Stimulated activated naive CD8-positive, alpha-beta T cell treated with anti-CD3 and anti-CD28 coated beads, Interleukin-15, Interleukin-2, amounts not matched to agents 100 U/mL and 50 U/mL, for 24 hours (primary cell): ENCODE measurements around the gene CPEB2.
"Not testable (repeated sequence)": the region's sequence is repeated elsewhere in the genome, so short reads cannot be mapped to it uniquely, and the experiment has no call there.

Source experiments
- ATAC-seq: fragments of 150-1000 bp; cut with Tn5 transposase; one replicate; pipeline ENCODE4 v1.10.0; 2021
- DNase-seq: peaks from one replicate; pipeline ENCODE4 v3.0.0; 2021

The CPEB2 gene

DNA sequence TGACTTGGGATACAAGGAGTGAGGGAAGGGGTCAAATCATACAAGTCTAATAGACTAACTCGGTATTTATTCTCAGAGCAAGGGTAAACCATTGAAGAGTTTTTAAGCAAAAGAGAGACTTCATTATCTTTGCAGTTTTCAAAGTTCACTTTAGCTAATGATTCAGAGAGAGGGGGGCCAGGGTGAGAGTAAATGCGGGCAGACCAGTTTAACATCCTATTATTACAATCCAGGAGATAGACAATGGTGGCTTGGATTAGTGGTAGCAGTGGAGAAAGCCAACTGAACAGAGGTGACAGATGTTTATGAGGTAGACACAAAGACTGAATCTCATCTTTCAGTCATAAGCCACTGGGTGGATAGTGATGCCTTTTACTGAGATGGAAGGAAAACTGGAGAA, 57.9 kb downstream of the CPEB2 start:
- DNase-seq, result no peak
- ATAC-seq, result no peak

DNA sequence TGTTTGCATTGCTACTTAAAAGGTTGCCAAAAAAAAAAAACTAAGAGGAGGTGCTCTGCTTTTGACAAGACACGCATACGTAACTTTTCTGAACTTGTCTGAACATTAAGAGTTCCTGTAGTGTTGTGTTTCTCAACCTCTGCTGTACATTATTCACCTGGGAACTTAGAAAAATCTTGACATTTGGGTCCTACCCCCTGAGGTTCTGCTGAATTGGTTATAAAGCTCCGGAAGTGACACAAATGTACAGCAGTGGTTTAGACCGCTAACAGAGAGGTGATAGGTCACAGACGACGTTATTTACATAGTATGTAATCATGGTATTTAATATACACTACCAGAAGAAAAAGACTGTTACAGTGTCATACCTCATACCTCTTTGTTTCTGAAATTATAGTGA, 61.1 kb downstream of the CPEB2 start:
- DNase-seq (no peak), ATAC-seq (no peak)

DNA sequence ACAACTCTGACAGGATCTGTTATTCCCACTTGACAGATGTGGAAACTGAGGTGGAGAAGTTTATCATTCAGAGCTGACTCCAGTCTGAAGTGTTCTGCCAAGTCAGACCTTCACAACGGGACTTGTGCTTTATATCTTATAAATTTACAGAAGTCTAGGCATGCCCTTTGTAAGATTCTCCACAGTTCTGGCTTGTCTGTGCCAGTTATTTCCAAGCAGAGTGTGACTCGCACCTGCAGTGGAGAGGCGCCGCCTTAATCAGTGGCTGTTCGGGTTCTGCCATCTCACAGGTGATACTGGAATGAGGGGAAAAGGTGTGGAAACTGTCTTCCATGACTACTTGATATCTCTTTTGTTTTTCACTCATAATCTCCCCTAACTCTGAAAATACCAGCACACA, 63.2 kb downstream of the CPEB2 start:
- no peak for DNase-seq
- no peak for ATAC-seq

DNA sequence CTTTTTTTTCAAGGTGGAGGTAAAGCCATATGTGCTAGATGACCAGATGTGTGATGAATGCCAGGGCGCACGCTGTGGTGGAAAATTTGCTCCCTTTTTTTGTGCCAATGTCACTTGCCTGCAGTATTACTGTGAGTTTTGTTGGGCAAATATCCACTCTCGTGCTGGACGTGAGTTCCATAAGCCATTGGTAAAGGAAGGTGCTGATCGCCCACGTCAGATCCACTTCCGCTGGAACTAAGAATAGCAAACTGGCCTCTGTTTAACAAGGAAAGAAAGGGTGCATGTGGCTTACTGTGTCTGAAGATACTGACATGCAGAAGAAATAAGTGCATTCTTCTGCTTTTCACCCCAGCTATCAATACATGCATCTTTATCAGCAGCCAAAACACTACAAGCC, 63.9 kb downstream of the CPEB2 start:
- ATAC-seq (no peak), DNase-seq (no peak)

DNA sequence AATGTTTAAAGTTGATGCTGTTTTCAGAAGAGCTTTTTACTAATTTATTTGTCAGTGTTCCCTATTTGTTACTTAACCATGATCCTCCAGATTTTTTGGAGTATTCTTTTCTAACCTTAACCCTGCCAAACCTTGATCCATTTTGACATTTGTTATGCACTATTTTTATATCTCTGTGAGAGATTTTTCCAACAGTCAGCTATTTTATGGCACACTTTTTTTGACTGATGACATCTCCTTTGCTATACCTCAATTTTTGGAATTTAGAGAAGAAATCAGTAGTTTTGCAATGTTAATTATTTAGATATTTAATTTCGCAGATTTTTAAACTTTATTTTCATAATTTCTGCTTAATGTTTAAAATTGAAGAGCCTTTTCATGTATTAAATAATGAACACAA, 66.0 kb downstream of the CPEB2 start:
- ATAC-seq (no peak), DNase-seq (no peak)

DNA sequence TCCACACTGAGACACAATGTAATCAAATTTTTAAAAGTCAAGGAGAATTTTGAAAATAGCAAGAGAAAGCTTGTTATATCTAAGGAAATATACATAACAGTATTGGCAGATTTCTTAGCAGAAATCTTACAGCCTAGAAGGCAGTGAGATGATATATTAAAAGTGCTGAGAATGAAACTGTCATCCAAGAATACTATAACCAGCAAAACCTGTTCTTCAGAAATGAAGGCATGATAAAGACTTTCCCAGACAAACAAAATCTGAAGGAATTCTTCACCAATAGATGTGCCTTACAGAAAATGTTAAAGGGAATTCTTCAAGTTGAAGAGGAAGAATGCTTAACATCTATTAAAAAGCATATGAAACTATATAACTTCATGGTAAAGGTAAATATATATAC, 73.6 kb downstream of the CPEB2 start:
- ATAC-seq, result no peak
- no peak for DNase-seq

DNA sequence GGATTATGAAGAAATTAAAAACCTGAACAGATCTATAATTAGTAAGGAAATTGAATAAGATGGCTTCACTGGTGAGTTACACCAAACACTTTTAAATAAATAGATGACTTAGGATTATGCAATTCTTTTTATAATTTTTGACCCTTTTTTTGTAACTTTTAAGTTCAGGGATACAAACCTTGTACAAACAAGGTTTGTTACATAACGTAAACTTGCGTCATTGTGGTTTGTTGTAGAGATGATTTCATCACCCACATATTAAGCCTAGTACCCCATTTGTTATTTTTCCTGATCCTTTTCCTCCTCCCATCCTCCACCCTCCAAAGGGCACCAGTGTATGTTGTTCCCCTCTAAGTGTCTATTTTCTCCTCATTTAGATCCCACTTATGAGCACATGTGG, 75.7 kb downstream of the CPEB2 start:
- DNase-seq, result no peak
- ATAC-seq, result no peak

DNA sequence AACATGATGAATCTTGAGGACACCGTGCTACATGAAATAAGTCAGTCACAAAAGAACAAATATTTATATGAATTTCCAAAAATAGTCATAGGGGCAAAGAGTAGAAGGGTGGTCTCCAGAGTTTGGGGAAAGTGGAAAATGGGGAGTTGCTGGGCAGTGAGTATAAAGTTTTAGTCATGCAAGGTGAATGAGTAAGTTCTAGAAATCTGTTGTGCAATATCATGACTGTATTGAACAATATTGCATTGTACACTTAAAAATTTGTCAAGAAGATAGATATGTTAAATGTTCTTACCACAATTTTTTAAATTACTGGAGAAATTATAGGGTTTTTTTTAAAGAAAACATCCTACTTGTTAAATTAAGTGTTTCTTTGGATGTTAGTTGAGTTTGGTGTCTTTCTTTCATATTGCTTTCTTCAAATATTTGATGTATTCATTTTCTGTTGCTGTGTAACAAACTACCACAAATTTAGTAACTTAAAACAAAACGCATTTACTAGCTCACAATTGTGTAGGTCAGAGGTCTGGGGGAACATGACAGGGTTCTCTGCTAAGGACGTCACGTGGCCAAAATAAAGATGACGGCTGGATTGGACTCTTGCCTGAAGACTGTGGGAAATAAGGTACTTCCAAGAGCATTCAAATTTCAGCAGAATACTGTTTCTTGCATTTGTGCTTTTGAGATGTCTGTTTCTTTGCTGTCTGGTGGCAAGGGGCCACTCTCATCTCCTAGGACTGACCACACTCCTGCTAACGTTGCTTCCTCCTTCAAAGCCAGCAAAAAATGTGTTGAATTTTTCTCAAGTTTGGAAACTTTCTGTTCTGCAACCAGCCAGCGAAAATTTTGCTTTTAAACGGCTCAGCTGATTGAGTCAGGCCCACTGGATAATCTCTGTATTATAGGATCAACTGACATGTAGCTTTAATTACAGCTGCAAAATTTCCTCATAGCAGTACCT, 76.7 kb downstream of the CPEB2 start:
- DNase-seq, result no peak
- ATAC-seq, result no peak

DNA sequence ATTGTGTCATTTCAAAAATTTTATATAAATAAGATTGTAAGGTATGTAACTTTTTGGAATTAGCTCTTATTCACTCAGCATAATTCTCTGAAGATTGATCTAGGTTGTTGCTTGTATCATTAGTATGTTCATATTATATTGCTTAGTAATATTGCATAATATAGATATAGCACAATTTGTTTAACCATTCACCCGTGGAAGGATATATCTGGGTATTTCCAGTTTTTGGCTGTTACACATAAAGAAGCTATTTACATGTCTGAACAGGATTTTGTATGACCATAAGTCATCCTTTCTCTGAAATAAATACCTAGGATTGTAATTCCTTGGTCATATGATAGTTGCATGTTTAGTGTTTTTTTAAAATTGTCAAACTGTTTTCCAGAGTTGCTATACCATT, 82.5 kb downstream of the CPEB2 start:
- no peak for ATAC-seq
- DNase-seq, result no peak

DNA sequence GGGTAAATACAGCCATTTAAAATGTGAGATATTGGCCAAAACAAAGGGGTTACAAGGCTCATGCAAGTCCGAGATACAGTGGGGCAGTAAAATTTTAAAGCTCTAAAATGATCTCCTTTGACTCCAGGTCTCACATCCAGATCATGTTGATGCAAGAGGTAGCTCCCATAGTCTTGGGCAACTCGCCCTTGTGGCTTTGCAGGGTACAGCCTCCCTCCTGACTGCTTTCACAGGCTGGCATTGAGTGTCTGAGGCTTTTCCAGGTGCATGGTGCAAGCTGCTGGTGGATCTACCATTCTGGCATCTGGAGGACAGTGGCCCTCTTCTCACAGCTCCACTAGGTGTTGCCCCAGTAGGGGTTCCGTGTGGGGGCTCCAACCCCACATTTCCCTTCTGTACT, 83.5 kb downstream of the CPEB2 start:
- not testable (repeated sequence) for ATAC-seq, DNase-seq

DNA sequence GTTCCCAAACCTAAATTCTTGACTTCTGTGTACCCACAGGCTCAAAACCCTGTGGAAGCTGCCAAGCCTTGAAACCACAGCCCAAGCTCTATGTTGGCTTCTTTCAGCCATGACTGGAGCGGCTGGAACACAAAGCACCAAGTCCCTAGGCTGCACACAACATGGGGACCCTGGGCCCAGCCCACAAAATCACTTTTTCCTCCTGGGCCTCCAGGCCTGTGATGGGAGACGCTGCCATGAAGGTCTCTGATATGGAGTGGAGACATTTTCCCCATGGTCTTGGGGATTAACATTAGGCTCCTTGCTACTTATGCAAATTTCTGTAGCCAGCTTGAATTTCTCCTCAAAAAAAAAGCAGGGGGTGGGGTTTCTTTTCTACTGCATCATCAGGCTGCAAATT, 84.0 kb downstream of the CPEB2 start:
- DNase-seq, ATAC-seq: not testable (repeated sequence)

DNA sequence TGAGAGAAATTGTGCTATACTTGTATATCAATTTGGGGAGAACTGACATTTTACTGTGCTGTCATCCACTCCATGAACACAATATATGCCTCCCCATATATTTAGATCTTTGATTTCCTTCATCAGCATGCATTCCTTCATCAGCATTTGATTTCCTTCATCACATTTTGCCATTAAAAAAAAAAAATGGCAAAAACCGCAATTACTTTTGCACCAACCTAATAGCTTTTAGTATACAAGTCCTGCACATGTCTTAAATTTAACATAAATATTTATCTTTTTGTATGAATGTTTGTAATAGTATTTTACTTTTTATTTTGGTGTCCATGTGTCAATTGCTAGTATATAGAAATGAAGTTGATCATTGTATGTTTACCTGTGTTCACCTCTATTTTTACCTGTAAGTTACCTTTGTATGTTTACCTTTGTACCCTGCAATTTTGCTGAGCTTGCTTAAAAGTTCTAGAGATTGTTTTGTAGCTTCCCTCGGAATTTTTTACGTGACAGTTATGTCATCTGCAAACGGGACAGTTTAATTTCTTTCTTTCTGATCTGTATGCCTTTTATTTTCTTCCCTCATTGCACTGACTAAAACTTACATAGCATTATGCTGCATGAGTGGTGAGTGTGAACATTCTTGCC, 86.2 kb downstream of the CPEB2 start:
- ATAC-seq, result no peak
- no peak for DNase-seq

DNA sequence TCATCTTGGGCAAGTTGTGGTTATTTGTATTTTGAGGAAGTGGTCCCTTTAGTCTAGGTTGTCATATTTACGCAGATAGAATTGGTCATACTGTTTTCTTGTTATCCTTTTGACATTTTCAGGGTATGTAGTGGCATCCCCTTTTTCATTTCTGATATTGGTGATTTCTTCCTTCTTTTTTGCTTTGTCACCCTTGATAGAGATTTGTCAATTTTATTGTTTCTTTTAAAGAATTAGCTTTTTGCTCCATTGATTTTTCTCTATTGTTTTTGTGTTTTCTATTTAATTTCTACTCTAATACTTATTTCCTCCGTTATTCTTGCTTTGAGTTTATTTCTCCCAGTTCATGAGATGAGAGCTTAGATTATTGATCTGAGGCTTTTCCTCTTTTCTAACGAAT, 87.7 kb downstream of the CPEB2 start:
- DNase-seq (no peak), ATAC-seq (no peak)

DNA sequence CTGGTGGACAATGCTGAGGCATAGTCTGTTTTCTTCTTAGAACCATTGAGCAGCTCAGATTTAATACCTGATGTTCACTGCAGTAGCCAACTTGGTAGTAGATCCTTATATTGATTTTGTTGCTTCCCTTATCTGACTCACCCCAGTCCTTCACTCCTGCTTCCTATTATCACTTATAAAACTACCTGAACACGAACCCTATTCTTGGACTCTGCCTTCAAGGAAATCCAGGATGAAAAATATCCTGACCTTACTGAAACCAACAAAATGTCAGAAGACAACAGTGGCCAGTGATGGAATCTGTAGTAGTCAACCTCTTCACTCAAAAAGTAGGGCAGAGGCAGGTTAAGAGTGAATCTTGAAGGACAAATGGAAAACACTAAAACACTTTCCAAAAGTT, 98.1 kb downstream of the CPEB2 start:
- ATAC-seq (no peak), DNase-seq (no peak)

DNA sequence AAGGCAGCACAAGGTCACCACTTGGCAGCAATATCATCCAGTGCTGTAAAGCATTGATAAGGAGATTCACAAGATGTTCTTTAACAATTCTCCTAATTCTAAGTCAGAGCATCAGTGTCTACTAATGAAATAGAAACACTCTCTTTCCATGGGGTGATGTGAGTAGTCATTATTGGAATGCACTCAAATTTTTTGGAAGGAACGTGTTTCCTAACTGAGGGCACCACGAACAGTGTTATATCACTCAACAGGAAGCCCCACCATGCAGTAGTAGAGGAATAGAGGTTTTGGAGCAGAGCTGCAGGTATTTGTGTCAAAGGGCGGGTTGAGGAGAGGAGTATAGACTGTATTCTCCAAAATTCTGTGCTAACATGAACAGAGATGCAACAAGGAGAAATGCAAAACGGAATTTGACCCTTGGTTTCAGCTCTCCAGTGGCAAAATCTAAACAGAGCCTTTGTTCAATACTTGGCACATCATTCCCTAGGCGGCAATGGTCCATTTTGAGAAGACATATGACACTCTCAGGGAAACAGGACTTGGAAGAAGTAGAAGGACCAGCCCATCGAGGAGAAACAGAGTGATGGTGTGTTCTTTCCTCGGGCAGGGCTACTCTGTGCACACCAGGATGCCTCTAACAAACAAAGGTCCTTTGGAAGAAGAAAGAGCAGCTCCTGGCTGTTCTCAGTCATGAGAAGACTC, 98.9 kb downstream of the CPEB2 start:
- ATAC-seq (no peak), DNase-seq (no peak)

DNA sequence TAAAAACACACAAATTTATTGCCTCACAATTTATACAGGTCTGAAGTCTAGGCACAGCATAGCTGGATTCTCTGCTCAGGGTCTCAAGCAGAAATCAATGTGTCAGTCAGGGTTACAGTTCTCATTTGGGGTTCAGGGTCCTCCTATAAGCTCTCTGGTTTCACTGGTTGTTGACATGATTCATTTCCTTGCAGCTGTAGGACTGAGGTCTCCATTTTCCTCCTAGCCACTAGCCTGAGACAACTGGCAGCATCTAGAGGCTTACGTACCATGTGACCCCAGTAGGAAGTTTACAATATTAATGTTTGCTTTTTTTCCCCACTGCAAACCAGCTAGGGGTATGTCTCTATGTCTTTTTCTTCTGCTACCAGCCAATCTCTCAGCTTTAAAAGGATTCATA, 102.5 kb downstream of the CPEB2 start:
- DNase-seq (no peak), ATAC-seq (no peak)

DNA sequence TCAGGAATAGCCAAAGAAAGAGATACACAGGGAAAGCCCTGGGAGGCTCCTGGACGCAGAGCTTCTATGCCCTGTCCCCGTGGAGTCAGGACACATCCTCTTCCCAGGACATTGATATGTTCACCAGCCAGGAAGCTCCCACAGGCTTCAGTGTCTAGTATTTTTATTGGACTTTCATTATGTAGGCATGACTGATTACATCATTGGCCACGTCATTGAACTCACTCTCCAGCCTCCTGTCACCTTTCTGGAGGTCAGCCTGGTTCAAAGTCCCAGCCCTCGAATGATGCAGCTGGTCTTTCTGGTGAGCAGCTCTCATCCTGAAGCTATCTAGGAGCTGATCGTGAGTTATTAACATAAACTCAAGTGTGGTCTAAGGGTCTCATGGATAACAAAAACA, 104.1 kb downstream of the CPEB2 start:
- no peak for ATAC-seq
- no peak for DNase-seq

DNA sequence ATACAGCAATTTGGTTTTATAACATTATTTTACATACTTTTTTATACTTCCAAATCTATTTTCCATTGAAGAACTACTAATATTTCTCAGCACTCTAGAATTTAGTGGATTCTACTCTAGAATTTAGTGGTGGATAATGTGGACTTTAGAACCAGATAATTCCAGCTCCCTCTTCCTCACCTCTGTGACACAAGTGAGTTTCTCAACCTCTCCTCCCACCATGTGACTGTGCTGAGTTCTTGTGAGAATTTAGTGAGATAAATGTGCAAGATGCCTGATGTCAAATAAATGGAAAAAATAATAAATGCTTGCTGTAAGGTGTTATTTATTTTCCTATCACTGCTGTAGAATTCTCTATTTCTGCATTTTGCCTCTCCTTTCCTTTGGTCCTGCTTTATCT, 107.3 kb downstream of the CPEB2 start:
- no peak for DNase-seq
- ATAC-seq, result no peak

DNA sequence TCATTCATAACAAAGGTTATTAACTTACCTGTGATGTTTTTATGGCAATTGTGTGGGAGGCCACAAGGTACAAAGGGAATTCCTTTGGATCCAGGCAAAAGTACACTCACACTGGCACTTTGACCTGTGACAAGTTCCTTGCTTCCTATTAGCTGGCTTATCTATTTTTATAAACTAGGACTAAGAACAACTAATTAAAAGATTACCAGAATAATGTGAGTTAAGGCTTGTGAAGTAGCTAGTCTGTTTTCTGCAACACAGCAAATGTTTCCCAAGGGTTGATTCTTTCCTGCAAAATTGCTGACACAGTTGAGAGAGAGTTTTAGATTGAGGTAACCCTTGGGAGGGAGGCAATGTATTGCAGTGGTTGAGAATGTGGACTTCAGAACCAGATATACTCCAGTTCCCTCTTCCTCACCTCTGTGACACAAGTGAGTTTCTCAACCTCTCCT, 107.9 kb downstream of the CPEB2 start:
- no peak for ATAC-seq
- DNase-seq, result no peak

DNA sequence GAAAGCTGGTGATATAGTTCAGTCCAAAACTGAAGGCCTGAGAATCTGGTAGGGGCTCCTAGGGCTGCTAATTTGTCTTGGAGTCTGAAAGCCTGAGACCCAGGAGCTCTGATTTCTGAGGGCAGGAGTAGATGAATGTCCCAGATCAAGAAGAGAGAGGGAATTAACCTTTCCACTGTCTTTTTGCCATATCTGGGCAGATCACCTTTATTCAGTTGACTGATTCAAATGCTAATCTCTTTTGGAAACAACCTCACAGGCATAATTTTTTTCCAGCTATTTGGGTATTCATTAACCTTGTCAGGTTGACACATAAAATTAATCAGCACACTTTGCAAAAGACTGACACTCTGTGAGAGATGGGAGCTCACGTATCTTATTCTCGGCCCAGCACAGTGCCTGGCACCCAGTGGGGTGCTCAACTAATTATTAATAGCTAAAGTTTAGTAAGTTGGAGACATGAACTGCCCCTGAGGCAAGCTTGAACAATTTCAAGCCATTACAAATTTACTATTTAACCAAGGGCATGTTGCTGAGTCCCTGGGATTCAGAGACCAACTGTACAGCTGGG, 114.3 kb downstream of the CPEB2 start:
- ATAC-seq (no peak), DNase-seq (no peak)

DNA sequence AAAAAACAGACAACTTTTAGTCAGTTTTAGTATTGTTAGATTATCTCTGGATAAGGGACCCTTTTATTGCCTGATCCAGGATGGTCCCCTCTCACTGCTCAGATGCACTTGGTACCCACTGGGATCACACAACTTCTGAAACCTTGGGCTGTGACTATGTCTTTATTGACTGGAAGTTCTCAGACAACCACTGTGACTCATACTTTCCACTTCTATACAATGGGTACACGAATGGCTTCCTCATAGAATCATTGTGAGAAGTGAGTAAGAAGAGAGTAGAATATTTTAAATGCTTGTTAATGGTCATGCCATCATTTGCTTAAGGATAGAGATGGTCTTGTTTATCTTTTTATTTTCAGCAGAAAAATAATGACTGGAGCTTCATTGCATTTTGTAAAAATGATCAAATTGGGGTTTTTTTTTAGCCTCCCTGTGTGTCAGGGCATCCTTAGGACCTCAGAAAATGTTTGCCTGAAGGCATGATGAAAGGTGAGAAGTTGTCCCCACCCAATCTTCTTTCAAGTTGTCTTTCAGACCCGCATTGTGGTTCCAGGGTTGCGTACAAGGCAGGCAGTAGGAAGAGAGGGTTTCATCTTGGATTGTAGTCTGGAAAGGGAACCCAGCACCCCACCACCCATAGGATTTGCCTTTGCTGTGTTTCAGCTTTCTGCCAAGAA, 115.1 kb downstream of the CPEB2 start:
- DNase-seq, result no peak
- ATAC-seq, result peak; percentile 93

DNA sequence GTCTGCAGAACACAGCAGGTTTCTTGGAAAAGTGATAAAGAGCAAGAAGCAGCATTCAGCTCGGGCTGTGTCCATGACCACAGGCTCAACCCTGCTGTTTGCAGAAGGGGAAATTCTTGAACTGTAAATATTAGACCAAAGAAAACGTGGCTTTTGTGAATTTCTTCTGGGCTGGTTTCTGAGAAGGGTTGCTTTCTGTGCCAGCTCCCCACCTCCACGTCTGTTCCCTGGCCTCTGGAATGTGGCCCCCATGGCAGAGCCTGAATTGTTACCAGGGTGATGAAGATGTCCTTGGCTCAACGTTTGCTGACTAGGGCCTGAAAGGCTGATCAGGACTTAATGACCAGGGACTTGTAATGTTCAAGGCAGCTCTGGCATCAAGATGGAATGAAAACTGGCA, 116.0 kb downstream of the CPEB2 start:
- no peak for ATAC-seq
- DNase-seq, result no peak
